Brain microvascular endothelial cell (primary cell): Measurements from ENCODE around the gene IQCH.

ENCODE experiments used
- DNase-seq: peaks from one replicate; pipeline ENCODE4 v3.0.0-alpha.2; 2020
- H3K27ac ChIP-seq: fragments of 250-450 bp; sonication (Bioruptor Pico); 2 replicates; pipeline ENCODE4 v1.5.1; 2020; ENCODE audit warnings: mild to moderate bottlenecking, moderate library complexity
- H3K27me3 ChIP-seq: fragments of 250-450 bp; sonication (Bioruptor Pico); replicated peaks from 2 replicates; pipeline ENCODE4 v1.5.1; 2020; ENCODE audit warnings: mild to moderate bottlenecking
- H3K36me3 ChIP-seq: fragments of 250-450 bp; sonication (Bioruptor Pico); replicated peaks from 2 replicates; pipeline ENCODE4 v1.5.1; 2020; ENCODE audit warnings: mild to moderate bottlenecking
- H3K4me3 ChIP-seq: 2 replicates; pipeline ENCODE4 v1.5.1; 2011; ENCODE audit warnings: low read depth, mild to moderate bottlenecking, control low read depth, low read length, moderate library complexity
- in situ Hi-C: cut with HindIII; loops from 2 replicates; pipeline ENCODE4 v1.10.0; 2017; ENCODE audit warnings: low sequenced_read_pairs, low pct_ligation_motif_present
- TF ChIP-seq, protein P1 (sequence below): IDR thresholded peaks from 2 replicates; pipeline ENCODE4 v1.5.1; 2011; ENCODE audit warnings: low read depth, mild to moderate bottlenecking, moderate library complexity, low read length, control low read depth, inconsistent platforms; ENCODE audit errors: missing control alignments

The IQCH gene

DNA sequence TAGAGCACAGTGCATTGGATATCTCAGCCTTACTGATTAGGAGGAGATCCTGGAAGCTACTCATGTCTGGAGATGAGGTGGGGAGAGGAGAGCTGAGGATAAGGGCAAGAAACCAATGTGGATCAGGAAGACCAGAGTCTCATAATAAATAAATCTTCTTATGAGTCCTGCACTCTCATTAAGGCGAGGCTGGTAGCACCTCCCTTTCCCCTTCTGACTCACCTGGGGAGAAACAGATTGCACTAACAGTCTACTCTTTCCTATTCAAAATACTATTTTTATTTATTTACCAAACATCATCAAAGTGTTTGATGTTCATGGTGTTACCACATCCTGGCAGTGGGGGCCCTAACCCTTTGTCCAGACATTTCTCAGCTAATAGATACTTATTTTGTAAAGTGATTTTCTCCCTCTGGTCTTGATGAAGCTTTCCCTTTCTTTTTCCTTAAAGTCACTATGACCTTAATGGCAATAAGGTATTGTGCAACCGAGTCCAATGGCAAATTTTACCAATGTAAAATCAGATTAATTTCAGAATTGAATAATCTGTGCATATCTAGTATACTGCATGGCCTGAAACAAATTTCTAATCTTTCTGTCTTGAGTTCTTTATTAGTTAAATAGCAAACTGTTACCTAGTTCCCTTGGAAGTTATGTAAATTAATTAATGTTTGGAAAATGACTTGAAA lies 81.1 kb downstream of the IQCH start:
- Histone ChIP-seq H3K4me3 (no peak overlapping the region), H3K36me3 (no peaks in the 10 kb centered on the region), H3K27ac (no peak overlapping the region), H3K27me3 (no peaks in the 10 kb centered on the region)
- in situ Hi-C loops = no loop called here
- no peak for DNase-seq
- TF ChIP-seq, protein P1, sequence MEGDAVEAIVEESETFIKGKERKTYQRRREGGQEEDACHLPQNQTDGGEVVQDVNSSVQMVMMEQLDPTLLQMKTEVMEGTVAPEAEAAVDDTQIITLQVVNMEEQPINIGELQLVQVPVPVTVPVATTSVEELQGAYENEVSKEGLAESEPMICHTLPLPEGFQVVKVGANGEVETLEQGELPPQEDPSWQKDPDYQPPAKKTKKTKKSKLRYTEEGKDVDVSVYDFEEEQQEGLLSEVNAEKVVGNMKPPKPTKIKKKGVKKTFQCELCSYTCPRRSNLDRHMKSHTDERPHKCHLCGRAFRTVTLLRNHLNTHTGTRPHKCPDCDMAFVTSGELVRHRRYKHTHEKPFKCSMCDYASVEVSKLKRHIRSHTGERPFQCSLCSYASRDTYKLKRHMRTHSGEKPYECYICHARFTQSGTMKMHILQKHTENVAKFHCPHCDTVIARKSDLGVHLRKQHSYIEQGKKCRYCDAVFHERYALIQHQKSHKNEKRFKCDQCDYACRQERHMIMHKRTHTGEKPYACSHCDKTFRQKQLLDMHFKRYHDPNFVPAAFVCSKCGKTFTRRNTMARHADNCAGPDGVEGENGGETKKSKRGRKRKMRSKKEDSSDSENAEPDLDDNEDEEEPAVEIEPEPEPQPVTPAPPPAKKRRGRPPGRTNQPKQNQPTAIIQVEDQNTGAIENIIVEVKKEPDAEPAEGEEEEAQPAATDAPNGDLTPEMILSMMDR = no peak

- in situ Hi-C loops = no loop called here
These were observed 86.0 kb downstream of the IQCH start for GRCh38 chr15:67340630-67341029.

DNA sequence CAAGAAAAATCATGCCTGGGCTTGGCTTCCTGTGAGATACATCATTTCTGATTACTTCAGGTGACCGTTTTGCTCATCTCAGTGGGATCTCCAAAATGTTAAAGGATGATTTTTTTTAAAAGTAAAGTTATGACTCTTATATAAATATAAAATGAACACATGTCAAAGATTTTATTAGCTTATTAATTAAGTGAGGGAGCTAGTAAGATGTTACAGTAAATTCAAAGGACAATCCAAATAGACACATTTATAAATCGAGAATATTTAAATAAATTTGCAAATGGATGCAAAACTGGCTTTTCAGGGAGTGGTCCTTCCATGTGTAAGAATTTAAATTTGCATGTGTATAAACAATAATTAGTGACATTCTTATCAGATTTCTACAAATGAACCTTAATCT lies 87.0 kb downstream of the IQCH start:
- in situ Hi-C loops = no loop called here
- DNase-seq = no peak
- TF ChIP-seq, protein P1 = no peak
- Histone ChIP-seq H3K4me3 (no peak overlapping the region), H3K27me3 (no peaks in the 10 kb centered on the region), H3K36me3 (no peaks in the 10 kb centered on the region), H3K27ac (no peak overlapping the region)

More at GRCh38 chr15:67340630-67341029, 86.0 kb downstream of the IQCH start:
- DNase-seq = no peak
- no peaks in the 10 kb centered on the region for H3K27me3 ChIP-seq
- H3K27ac ChIP-seq = no peak overlapping the region
- H3K36me3 ChIP-seq = no peaks in the 10 kb centered on the region
- H3K4me3 ChIP-seq = no peak overlapping the region
- TF ChIP-seq, protein P1 = no peak

- in situ Hi-C loops = no loop called here
- H3K27ac ChIP-seq = no peak overlapping the region
- TF ChIP-seq, protein P1 = no peak
- no peak overlapping the region for H3K4me3 ChIP-seq
- H3K27me3 ChIP-seq = no peaks in the 10 kb centered on the region
- no peaks in the 10 kb centered on the region for H3K36me3 ChIP-seq
- DNase-seq = no peak
These were observed 88.6 kb downstream of the IQCH start for GRCh38 chr15:67343206-67343605.

GRCh38 chr15:67349634-67350033 lies 95.0 kb downstream of the IQCH start:
- no peak for DNase-seq
- no peak overlapping the region for H3K4me3 ChIP-seq
- H3K27me3 ChIP-seq = no peaks in the 10 kb centered on the region
- no peak overlapping the region for H3K27ac ChIP-seq
- in situ Hi-C loops = no loop called here
- TF ChIP-seq, protein P1 = no peak
- H3K36me3 ChIP-seq = no peaks in the 10 kb centered on the region

DNA sequence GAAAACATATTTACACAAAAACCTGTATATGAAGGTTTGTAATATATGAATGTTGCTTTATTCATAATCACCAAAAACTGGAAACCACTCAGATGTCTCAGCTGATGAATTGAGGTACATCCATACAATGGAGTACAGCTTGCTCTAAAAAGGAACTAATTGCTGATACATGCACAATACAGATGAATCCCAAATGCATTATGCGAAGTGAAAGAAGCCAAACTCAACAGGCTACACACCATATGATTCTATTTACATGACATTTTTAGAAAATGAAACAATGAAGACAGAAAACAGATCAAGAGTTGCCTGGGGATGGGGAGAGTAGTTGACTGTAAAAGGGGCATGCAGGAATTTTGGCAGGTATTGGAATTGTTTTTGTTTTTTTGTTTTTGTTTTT lies 95.5 kb downstream of the IQCH start:
- TF ChIP-seq, protein P1 = no peak
- Histone ChIP-seq H3K4me3 (no peak overlapping the region), H3K27me3 (no peaks in the 10 kb centered on the region), H3K27ac (no peak overlapping the region), H3K36me3 (no peaks in the 10 kb centered on the region)
- in situ Hi-C loops = no loop called here
- no peak for DNase-seq
